OCI-LY3 (cell line): ENCODE results near the gene LTN1.

Experiments used
- H2AFZ ChIP-seq: fragments of 200-600, 300-600 bp; shearing (Covaris generic); 2 replicates; pipeline ENCODE4 v1.6.0; 2014; ENCODE audit warnings: antibody characterized with exemption, low read depth, low read length
- H3K27ac ChIP-seq: fragments of 200-600, 300-600 bp; sonication (generic); 2 replicates; pipeline ENCODE4 v1.5.1; 2014; ENCODE audit warnings: mild to moderate bottlenecking, low read length, moderate library complexity, mixed read lengths
- H3K27me3 ChIP-seq: fragments of 200-600, 300-600 bp; sonication (generic); 2 replicates; pipeline ENCODE4 v1.6.1; 2014; ENCODE audit warnings: low read depth, low read length, mixed read lengths
- H3K36me3 ChIP-seq: fragments of 200-600, 300-600 bp; sonication (generic); replicated peaks from 2 replicates; pipeline ENCODE3; 2014; ENCODE audit warnings: low read depth, low read length, mixed read lengths
- H3K4me1 ChIP-seq: fragments of 300-600, 200-600 bp; sonication (generic); 2 replicates; pipeline ENCODE4 v1.6.1; 2014; ENCODE audit warnings: low read length, mixed read lengths
- H3K4me2 ChIP-seq: fragments of 200-600, 300-600 bp; sonication (generic); 2 replicates; pipeline ENCODE4 v1.6.1; 2014; ENCODE audit warnings: low read length, mixed read lengths
- H3K4me3 ChIP-seq: fragments of 300-600, 200-600 bp; sonication (generic); 2 replicates; pipeline ENCODE4 v1.5.1; 2014; ENCODE audit warnings: antibody characterized with exemption, mild to moderate bottlenecking, low read length, moderate library complexity
- H3K79me2 ChIP-seq: fragments of 300-600, 200-600 bp; shearing (Covaris generic); 2 replicates; pipeline ENCODE4 v1.6.1; 2014; ENCODE audit warnings: mild to moderate bottlenecking, low read length, mixed read lengths
- H3K9ac ChIP-seq: fragments of 300-600, 200-600 bp; shearing (Covaris generic); 2 replicates; pipeline ENCODE4 v1.6.0; 2014; ENCODE audit warnings: mild to moderate bottlenecking, low read length, moderate library complexity
- H3K9me3 ChIP-seq: fragments of 200-600, 300-600 bp; shearing (Covaris generic); 2 replicates; pipeline ENCODE4 v1.6.1; 2014; ENCODE audit warnings: low read length, mixed read lengths; ENCODE audit not compliant: insufficient read depth
- H4K20me1 ChIP-seq: fragments of 200-600, 300-600 bp; sonication (generic); 2 replicates; pipeline ENCODE4 v1.6.1; 2016; ENCODE audit warnings: low read length, mixed read lengths; ENCODE audit not compliant: insufficient read depth
- CTCF ChIP-seq: fragments of 200-600, 300-600 bp; sonication (generic); IDR thresholded peaks from 2 replicates; pipeline ENCODE4 v1.5.1; 2014; ENCODE audit warnings: antibody characterized with exemption, low read length, low read depth
- EZH2phosphoT487 ChIP-seq: fragments of 200-600 bp; shearing (Covaris generic); IDR thresholded peaks from 2 replicates; pipeline ENCODE4 v1.6.1; 2018; ENCODE audit warnings: antibody characterized with exemption, mixed run types, low read depth

LTN1 gene

GRCh38 chr21:29008367-29008766 lies 15.7 kb upstream of the LTN1 start:
- no peak for TF ChIP-seq EZH2phosphoT487
- TF ChIP-seq CTCF = no peak

GRCh38 chr21:29007810-29008209 lies 15.1 kb upstream of the LTN1 start:
- Histone ChIP-seq H3K79me2 (no peaks in the 10 kb centered on the region), H3K4me1 (peaks cover 5% of the 10 kb centered on the region; the same call in 1 of the 2 replicates), H3K27me3 (no peaks in the 10 kb centered on the region), H3K4me3 (no peak overlapping the region), H2AFZ (no peak overlapping the region), H3K27ac (no peak overlapping the region), H3K36me3 (no peaks in the 10 kb centered on the region), H3K9ac (no peak overlapping the region), H3K4me2 (no peak overlapping the region), H3K9me3 (no peaks in the 10 kb centered on the region), H4K20me1 (no peaks in the 10 kb centered on the region)
- no peak for TF ChIP-seq CTCF
- TF ChIP-seq EZH2phosphoT487 = no peak

More at GRCh38 chr21:29008367-29008766, 15.7 kb upstream of the LTN1 start:
- H3K27me3 ChIP-seq = no peaks in the 10 kb centered on the region
- H3K9ac ChIP-seq = no peak overlapping the region
- no peak overlapping the region for H3K4me3 ChIP-seq
- no peaks in the 10 kb centered on the region for H3K9me3 ChIP-seq
- peaks cover 5% of the 10 kb centered on the region; the same call in 1 of the 2 replicates for H3K4me1 ChIP-seq
- H3K79me2 ChIP-seq = no peaks in the 10 kb centered on the region
- H2AFZ ChIP-seq = no peak overlapping the region
- no peak overlapping the region for H3K27ac ChIP-seq
- no peak overlapping the region for H3K4me2 ChIP-seq
- no peaks in the 10 kb centered on the region for H4K20me1 ChIP-seq
- H3K36me3 ChIP-seq = no peaks in the 10 kb centered on the region

- no peak overlapping the region for H3K4me2 ChIP-seq
- H3K4me3 ChIP-seq = no peak overlapping the region
- H3K27ac ChIP-seq = no peak overlapping the region
- no peak for TF ChIP-seq CTCF
- no peak for TF ChIP-seq EZH2phosphoT487
- H2AFZ ChIP-seq = no peak overlapping the region
- no peaks in the 10 kb centered on the region for H3K27me3 ChIP-seq
- no peaks in the 10 kb centered on the region for H4K20me1 ChIP-seq
- H3K9ac ChIP-seq = no peak overlapping the region
- H3K9me3 ChIP-seq = no peaks in the 10 kb centered on the region
- no peaks in the 10 kb centered on the region for H3K79me2 ChIP-seq
- H3K4me1 ChIP-seq = peaks cover 5% of the 10 kb centered on the region; the same call in 1 of the 2 replicates
- no peaks in the 10 kb centered on the region for H3K36me3 ChIP-seq
Measured at GRCh38 chr21:29007135-29007534, 14.5 kb upstream of the LTN1 start.

- H2AFZ ChIP-seq = no peak overlapping the region
- H3K36me3 ChIP-seq = no peaks in the 10 kb centered on the region
- H3K27ac ChIP-seq = no peak overlapping the region
- TF ChIP-seq CTCF = no peak
- no peak for TF ChIP-seq EZH2phosphoT487
- H3K9ac ChIP-seq = no peak overlapping the region
- no peak overlapping the region for H3K4me3 ChIP-seq
- H3K4me1 ChIP-seq = peaks cover 5% of the 10 kb centered on the region; the same call in 1 of the 2 replicates
- H3K4me2 ChIP-seq = no peak overlapping the region
- no peaks in the 10 kb centered on the region for H3K9me3 ChIP-seq
- H3K27me3 ChIP-seq = no peaks in the 10 kb centered on the region
- H3K79me2 ChIP-seq = no peaks in the 10 kb centered on the region
- H4K20me1 ChIP-seq = no peaks in the 10 kb centered on the region
Measured at GRCh38 chr21:29005696-29006095, 13.0 kb upstream of the LTN1 start.
